ENCODE data around the gene ANXA7.

Gene ANXA7

DNA sequence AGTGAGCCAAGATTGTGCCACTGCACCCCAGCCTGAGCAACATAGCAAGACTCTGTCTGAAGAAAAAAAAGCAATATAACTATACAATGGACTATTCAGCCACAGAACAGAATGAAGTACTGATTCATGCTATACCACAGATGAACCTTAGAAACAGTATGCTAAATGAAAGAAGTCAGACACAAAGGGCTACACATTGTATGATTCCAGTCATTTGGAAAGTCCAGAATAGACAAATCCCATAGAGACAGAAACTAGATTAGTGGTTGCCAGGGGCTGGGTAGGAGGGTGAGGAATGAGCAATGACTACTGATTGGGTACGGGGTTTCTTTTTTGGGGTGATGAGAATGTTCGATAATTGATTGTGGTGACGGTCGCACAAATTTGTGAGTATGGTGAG is 45.6 kb downstream of the ANXA7 start:
- no peaks in the 10 kb centered on the region for H3K79me2 ChIP-seq (ENCODE audit: insufficient read depth, low read depth)
- H3K27ac ChIP-seq: no peak overlapping the region
- TF ChIP-seq, protein P1, sequence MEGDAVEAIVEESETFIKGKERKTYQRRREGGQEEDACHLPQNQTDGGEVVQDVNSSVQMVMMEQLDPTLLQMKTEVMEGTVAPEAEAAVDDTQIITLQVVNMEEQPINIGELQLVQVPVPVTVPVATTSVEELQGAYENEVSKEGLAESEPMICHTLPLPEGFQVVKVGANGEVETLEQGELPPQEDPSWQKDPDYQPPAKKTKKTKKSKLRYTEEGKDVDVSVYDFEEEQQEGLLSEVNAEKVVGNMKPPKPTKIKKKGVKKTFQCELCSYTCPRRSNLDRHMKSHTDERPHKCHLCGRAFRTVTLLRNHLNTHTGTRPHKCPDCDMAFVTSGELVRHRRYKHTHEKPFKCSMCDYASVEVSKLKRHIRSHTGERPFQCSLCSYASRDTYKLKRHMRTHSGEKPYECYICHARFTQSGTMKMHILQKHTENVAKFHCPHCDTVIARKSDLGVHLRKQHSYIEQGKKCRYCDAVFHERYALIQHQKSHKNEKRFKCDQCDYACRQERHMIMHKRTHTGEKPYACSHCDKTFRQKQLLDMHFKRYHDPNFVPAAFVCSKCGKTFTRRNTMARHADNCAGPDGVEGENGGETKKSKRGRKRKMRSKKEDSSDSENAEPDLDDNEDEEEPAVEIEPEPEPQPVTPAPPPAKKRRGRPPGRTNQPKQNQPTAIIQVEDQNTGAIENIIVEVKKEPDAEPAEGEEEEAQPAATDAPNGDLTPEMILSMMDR (conservative IDR thresholded peaks at IDR 0.05; ENCODE audit: low read depth, low read length): no peak

DNA sequence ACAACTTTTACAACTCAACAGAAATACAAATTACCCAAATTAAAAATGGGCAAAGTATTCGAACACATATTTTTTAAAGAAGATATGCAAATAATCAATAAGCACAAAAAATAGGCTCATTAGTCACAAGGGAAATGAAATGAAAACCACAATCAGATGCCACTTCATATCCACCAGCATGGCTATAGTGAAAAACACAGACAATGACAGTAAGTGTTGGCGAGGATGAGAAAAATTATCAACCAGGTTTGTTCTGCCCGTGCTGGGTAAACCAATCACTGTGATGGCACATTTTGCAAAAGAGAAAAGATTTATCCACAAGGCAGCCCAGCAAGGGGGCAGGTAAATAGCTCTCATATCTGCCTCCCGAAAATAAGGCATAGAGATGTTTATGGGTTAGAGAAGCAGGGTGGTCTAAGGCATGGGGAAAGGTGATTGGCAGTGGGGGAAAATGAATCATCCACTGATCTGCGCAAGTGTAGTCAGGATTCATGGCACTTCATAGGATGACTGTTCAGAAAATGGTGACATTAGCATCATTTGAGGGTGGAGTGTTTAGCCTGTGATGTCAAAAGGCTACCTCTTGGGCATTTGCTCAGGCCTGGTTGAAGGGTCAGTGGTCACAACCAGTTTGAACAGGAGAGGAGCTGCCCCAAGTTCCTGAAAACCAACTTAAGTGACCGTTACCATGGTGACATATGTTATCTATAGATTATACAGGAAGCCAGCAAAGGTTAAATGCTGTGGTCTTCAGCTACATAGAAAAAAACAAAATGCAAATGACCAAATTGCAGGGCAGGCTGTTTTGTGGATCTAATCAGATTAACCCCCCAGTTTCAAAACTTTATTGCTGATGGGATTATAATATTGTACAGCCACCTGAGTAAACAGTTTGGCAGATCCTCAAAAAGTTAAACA is 47.2 kb downstream of the ANXA7 start:
- Histone ChIP-seq H4K20me1 (ENCODE audit: insufficient read depth) (no peaks in the 10 kb centered on the region), H2AFZ (ENCODE audit: low read depth) (no peak overlapping the region), H3K36me3 (ENCODE audit: insufficient read depth) (no peaks in the 10 kb centered on the region), H3K27ac (no peak overlapping the region), H3K79me2 (ENCODE audit: insufficient read depth, low read depth) (no peaks in the 10 kb centered on the region), H3K9ac (no peak overlapping the region), H3K4me3 (IDR thresholded peaks at IDR 0.05; ENCODE audit: insufficient read depth, low read depth, low read length) (no peak overlapping the region), H3K4me1 (ENCODE audit: low read depth, poor library complexity, severe bottlenecking) (no peaks in the 10 kb centered on the region), H3K4me2 (no peak overlapping the region), H3K27me3 (ENCODE audit: insufficient read depth, low read depth) (no peaks in the 10 kb centered on the region)
- TF ChIP-seq, protein P1 (conservative IDR thresholded peaks at IDR 0.05; ENCODE audit: low read depth, low read length): no peak

More for the DNA sequence above, 45.6 kb downstream of the ANXA7 start:
- H3K4me3 ChIP-seq (IDR thresholded peaks at IDR 0.05; ENCODE audit: insufficient read depth, low read depth, low read length): no peak overlapping the region
- H3K27me3 ChIP-seq (ENCODE audit: insufficient read depth, low read depth): no peaks in the 10 kb centered on the region
- H4K20me1 ChIP-seq (ENCODE audit: insufficient read depth): no peaks in the 10 kb centered on the region
- no peaks in the 10 kb centered on the region for H3K4me1 ChIP-seq (ENCODE audit: low read depth, poor library complexity, severe bottlenecking)
- no peak overlapping the region for H3K9ac ChIP-seq
- no peaks in the 10 kb centered on the region for H3K36me3 ChIP-seq (ENCODE audit: insufficient read depth)
- H3K4me2 ChIP-seq: no peak overlapping the region
- H2AFZ ChIP-seq (ENCODE audit: low read depth): no peak overlapping the region

DNA sequence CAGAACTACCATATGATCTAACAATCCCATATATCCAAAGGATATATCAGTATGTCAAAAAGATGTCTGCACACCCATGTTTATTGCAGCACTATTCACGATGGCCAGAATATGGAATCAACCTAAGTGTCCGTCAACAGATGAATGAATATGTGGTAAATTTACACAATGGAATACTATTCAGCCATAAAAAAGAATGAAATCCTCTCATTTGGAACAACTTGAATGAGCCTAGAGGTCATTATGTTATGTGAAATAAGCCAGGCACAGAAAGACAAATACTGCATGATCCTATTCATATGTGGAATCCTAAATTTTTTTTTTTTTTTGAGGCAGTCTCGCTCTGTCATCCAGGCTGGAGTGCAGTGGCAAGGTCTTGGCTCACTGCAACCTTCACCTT is 48.9 kb downstream of the ANXA7 start:
- Histone ChIP-seq H3K4me2 (no peak overlapping the region), H3K79me2 (ENCODE audit: insufficient read depth, low read depth) (no peaks in the 10 kb centered on the region), H3K27me3 (ENCODE audit: insufficient read depth, low read depth) (no peaks in the 10 kb centered on the region), H3K27ac (no peak overlapping the region), H4K20me1 (ENCODE audit: insufficient read depth) (no peaks in the 10 kb centered on the region), H3K9ac (no peak overlapping the region), H2AFZ (ENCODE audit: low read depth) (no peak overlapping the region), H3K4me1 (ENCODE audit: low read depth, poor library complexity, severe bottlenecking) (no peaks in the 10 kb centered on the region), H3K4me3 (IDR thresholded peaks at IDR 0.05; ENCODE audit: insufficient read depth, low read depth, low read length) (no peak overlapping the region), H3K36me3 (ENCODE audit: insufficient read depth) (no peaks in the 10 kb centered on the region)
- TF ChIP-seq, protein P1 (conservative IDR thresholded peaks at IDR 0.05; ENCODE audit: low read depth, low read length): no peak

DNA sequence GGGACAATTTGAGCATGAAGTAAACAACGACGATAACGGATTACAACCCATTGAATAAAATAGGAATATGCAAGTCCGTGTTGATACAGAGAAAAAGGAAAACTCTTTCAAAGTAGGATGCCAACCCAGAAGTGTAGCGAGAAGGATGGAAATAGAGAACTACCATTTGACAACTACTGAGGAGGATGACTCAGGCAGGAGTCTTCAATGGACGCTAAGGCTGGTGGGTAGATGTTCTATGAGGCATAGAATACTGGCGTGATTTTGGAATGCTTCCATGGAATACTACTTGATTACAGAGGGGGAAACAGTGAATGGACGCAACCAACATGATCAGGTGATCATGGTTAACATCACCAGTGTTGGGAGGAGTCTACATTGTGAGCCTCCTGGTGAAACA is 54.4 kb downstream of the ANXA7 start:
- H2AFZ ChIP-seq (ENCODE audit: low read depth): no peak overlapping the region
- peak overlapping the region; percentile 66 for H3K4me2 ChIP-seq
- TF ChIP-seq, protein P1 (conservative IDR thresholded peaks at IDR 0.05; ENCODE audit: low read depth, low read length): no peak
- no peaks in the 10 kb centered on the region for H3K36me3 ChIP-seq (ENCODE audit: insufficient read depth)
- H3K4me3 ChIP-seq (IDR thresholded peaks at IDR 0.05; ENCODE audit: insufficient read depth, low read depth, low read length): no peak overlapping the region
- no peaks in the 10 kb centered on the region for H3K79me2 ChIP-seq (ENCODE audit: insufficient read depth, low read depth)
- H3K4me1 ChIP-seq (ENCODE audit: low read depth, poor library complexity, severe bottlenecking): peaks cover 11% of the 10 kb centered on the region
- H3K27ac ChIP-seq: no peak overlapping the region
- H3K9ac ChIP-seq: no peak overlapping the region; the same call in 1 of the 2 replicates
- no peaks in the 10 kb centered on the region for H4K20me1 ChIP-seq (ENCODE audit: insufficient read depth)
- H3K27me3 ChIP-seq (ENCODE audit: insufficient read depth, low read depth): no peaks in the 10 kb centered on the region
